OCI-LY3 (cell line): ENCODE data around the gene WNT11.
"Not testable (repeated sequence)": the region's sequence is repeated elsewhere in the genome, so short reads cannot be mapped to it uniquely, and the experiment has no call there.

ENCODE experiments used
- H2AFZ ChIP-seq: fragments of 200-600, 300-600 bp; shearing (Covaris generic); 2 replicates; pipeline ENCODE4 v1.6.0; 2014; ENCODE audit warnings: antibody characterized with exemption, low read depth, low read length
- H3K27ac ChIP-seq: fragments of 200-600, 300-600 bp; sonication (generic); 2 replicates; pipeline ENCODE4 v1.5.1; 2014; ENCODE audit warnings: mild to moderate bottlenecking, low read length, moderate library complexity, mixed read lengths
- H3K27me3 ChIP-seq: fragments of 200-600, 300-600 bp; sonication (generic); 2 replicates; pipeline ENCODE4 v1.6.1; 2014; ENCODE audit warnings: low read depth, low read length, mixed read lengths
- H3K36me3 ChIP-seq: fragments of 200-600, 300-600 bp; sonication (generic); replicated peaks from 2 replicates; pipeline ENCODE3; 2014; ENCODE audit warnings: low read depth, low read length, mixed read lengths
- H3K4me1 ChIP-seq: fragments of 300-600, 200-600 bp; sonication (generic); 2 replicates; pipeline ENCODE4 v1.6.1; 2014; ENCODE audit warnings: low read length, mixed read lengths
- H3K4me2 ChIP-seq: fragments of 200-600, 300-600 bp; sonication (generic); 2 replicates; pipeline ENCODE4 v1.6.1; 2014; ENCODE audit warnings: low read length, mixed read lengths
- H3K4me3 ChIP-seq: fragments of 300-600, 200-600 bp; sonication (generic); 2 replicates; pipeline ENCODE4 v1.5.1; 2014; ENCODE audit warnings: antibody characterized with exemption, mild to moderate bottlenecking, low read length, moderate library complexity
- H3K79me2 ChIP-seq: fragments of 300-600, 200-600 bp; shearing (Covaris generic); 2 replicates; pipeline ENCODE4 v1.6.1; 2014; ENCODE audit warnings: mild to moderate bottlenecking, low read length, mixed read lengths
- H3K9ac ChIP-seq: fragments of 300-600, 200-600 bp; shearing (Covaris generic); 2 replicates; pipeline ENCODE4 v1.6.0; 2014; ENCODE audit warnings: mild to moderate bottlenecking, low read length, moderate library complexity
- H3K9me3 ChIP-seq: fragments of 200-600, 300-600 bp; shearing (Covaris generic); 2 replicates; pipeline ENCODE4 v1.6.1; 2014; ENCODE audit warnings: low read length, mixed read lengths; ENCODE audit not compliant: insufficient read depth
- H4K20me1 ChIP-seq: fragments of 200-600, 300-600 bp; sonication (generic); 2 replicates; pipeline ENCODE4 v1.6.1; 2016; ENCODE audit warnings: low read length, mixed read lengths; ENCODE audit not compliant: insufficient read depth
- CTCF ChIP-seq: fragments of 200-600, 300-600 bp; sonication (generic); IDR thresholded peaks from 2 replicates; pipeline ENCODE4 v1.5.1; 2014; ENCODE audit warnings: antibody characterized with exemption, low read length, low read depth
- EZH2phosphoT487 ChIP-seq: fragments of 200-600 bp; shearing (Covaris generic); IDR thresholded peaks from 2 replicates; pipeline ENCODE4 v1.6.1; 2018; ENCODE audit warnings: antibody characterized with exemption, mixed run types, low read depth

The WNT11 gene

DNA sequence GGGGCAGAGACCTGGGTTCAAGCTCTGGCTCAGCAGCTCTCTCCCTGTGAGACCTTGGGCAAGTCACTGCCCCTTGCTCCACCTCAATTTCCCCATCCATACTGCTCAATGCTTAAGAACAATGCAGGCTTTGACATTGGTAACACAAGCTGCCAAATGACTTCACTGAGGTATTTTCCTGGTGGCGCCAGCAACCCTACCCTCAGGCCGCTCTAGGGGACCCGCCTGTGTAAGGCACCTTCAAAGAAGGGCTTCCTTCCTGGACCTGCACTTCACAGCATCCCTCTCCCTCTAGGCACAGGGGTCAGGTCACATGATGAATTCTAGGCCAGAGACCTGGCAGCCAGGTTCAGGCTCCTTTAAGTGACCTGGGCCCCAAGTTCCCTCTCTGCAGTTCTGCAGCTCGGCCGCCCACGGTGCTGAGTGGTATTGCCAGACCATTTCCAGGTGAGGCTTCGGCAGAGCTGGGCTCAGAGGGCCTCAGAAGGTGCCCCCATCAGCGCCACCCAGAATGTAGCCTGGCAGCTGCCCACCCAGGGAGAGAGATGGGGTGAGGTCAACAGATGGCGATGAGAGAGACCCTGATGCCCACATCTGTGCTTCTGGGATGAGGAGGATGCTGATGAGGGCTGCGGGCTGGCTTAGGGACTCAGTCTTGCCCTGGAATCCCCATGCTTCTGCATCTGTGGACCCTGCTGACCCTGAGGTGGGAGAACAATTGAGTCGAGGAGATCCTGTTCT is 4.5 kb downstream of the WNT11 start:
- TF ChIP-seq CTCF = no peak
- TF ChIP-seq EZH2phosphoT487 = no peak

GRCh38 chr11:76201056-76201455 is 5.2 kb downstream of the WNT11 start:
- Histone ChIP-seq H4K20me1 (no peaks in the 10 kb centered on the region), H3K27me3 (peaks cover 7% of the 10 kb centered on the region; the same call in 1 of the 2 replicates)

More for the DNA sequence above, 4.5 kb downstream of the WNT11 start:
- no peaks in the 10 kb centered on the region for H3K9me3 ChIP-seq
- H4K20me1 ChIP-seq = no peaks in the 10 kb centered on the region
- H3K36me3 ChIP-seq = no peaks in the 10 kb centered on the region
- H3K79me2 ChIP-seq = no peaks in the 10 kb centered on the region
- H3K4me1 ChIP-seq = no peaks in the 10 kb centered on the region
- no peak overlapping the region for H3K4me2 ChIP-seq
- no peak overlapping the region for H2AFZ ChIP-seq
- H3K4me3 ChIP-seq = no peak overlapping the region
- peaks cover 10% of the 10 kb centered on the region; the same call in 1 of the 2 replicates for H3K27me3 ChIP-seq
- no peak overlapping the region for H3K27ac ChIP-seq
- no peak overlapping the region for H3K9ac ChIP-seq

DNA sequence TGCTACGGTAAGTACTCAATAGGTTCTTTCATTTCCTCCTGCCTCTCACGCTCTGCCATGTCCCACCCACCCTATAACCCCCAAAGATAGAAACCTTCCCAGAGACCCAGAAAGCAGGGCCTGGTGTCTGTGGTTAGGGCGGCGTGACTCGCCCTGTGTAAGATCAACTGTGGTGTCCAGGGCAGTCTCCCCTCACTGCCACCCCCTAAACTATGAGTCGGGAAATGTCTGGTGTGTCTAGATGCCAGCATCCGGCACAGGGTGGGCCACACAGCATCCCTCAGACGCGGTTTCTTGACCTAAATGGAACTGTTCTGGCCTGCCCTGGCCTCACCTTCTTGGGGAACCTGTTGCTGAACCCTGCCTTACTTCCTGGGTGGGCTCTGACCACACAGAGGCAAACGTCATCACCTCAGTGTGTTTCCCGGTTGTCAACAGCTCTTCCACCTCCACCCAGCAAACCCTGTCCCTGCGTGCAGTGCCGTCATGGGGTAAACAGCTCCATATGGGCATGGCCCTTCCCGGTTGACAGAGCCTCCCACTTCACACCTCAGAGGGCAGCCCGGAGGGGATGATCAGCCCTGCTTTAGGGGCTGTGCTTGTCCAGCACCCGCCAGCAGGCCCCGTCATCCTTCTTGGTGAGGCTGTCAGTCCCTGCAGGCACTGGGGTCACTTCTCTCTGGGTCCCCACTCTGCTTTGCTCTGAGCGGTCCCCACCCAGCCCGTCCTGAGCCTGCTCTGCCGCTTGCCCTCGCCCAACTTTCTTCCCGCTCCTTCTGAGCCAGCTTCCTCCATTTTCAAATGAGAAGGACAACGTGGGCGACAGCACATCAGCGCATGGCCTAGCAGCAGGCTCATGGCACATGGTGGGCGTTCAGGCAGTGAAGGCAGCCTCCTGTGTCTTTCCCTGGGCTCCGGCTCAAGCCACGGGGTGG is 6.0 kb downstream of the WNT11 start:
- Histone ChIP-seq H2AFZ (no peak overlapping the region), H3K9me3 (no peaks in the 10 kb centered on the region), H3K4me1 (no peaks in the 10 kb centered on the region)

More at GRCh38 chr11:76201056-76201455, 5.2 kb downstream of the WNT11 start:
- H3K27ac ChIP-seq = no peak overlapping the region
- no peaks in the 10 kb centered on the region for H3K36me3 ChIP-seq
- H3K9ac ChIP-seq = no peak overlapping the region
- no peak overlapping the region for H3K4me3 ChIP-seq
- no peaks in the 10 kb centered on the region for H3K9me3 ChIP-seq
- no peak overlapping the region for H2AFZ ChIP-seq
- H3K4me1 ChIP-seq = no peaks in the 10 kb centered on the region
- H3K79me2 ChIP-seq = no peaks in the 10 kb centered on the region
- H3K4me2 ChIP-seq = no peak overlapping the region
- TF ChIP-seq EZH2phosphoT487 = no peak
- no peak for TF ChIP-seq CTCF

GRCh38 chr11:76198691-76199090 is 7.6 kb downstream of the WNT11 start:
- not testable (repeated sequence) for H3K4me3 ChIP-seq, H3K4me1 ChIP-seq, H3K9ac ChIP-seq, H3K27me3 ChIP-seq, H3K4me2 ChIP-seq, H2AFZ ChIP-seq, H3K79me2 ChIP-seq, H4K20me1 ChIP-seq, H3K36me3 ChIP-seq, H3K9me3 ChIP-seq, H3K27ac ChIP-seq

More for the DNA sequence above, 6.0 kb downstream of the WNT11 start:
- no peaks in the 10 kb centered on the region for H3K36me3 ChIP-seq
- H3K79me2 ChIP-seq = no peaks in the 10 kb centered on the region
- H3K4me2 ChIP-seq = no peak overlapping the region
- H3K27ac ChIP-seq = no peak overlapping the region
- no peak overlapping the region for H3K9ac ChIP-seq
- no peak overlapping the region for H3K4me3 ChIP-seq
- TF ChIP-seq CTCF = no peak
- TF ChIP-seq EZH2phosphoT487 = no peak
- 0 out of 2 replicates have a peak, but pooled peaks cover under 1% of the 10 kb centered on the region for H3K27me3 ChIP-seq
- no peaks in the 10 kb centered on the region for H4K20me1 ChIP-seq
